ENCODE data around the gene MORN1. TPM values are rescaled to one million over a fixed set of nuclear protein-coding genes. Genes with fewer than 3 reads are reported as not detected.

Gene MORN1
- total and polyA plus RNA-seq, 2 experiments from 2014 or later, result 4.5 to 9.4 TPM

GRCh38 chr1:2352341-2352896, 38.9 kb downstream of the MORN1 start:
- Histone ChIP-seq H3K27ac (no peak overlapping the region), H3K4me3 (no peak overlapping the region), H3K79me2 (no peaks in the 10 kb centered on the region), H3K4me1 (ENCODE audit: insufficient read depth) (no peaks in the 10 kb centered on the region), H4K20me1 (ENCODE audit: insufficient read depth, poor library complexity, severe bottlenecking) (no peaks in the 10 kb centered on the region), H3K9me3 (ENCODE audit: low read depth) (no peaks in the 10 kb centered on the region), H3K4me2 (no peak overlapping the region), H3K9me2 (replicated peaks; ENCODE audit: insufficient read depth) (no peaks in the 10 kb centered on the region), H3K27me3 (no peaks in the 10 kb centered on the region), H3K36me3 (replicated peaks; ENCODE audit: insufficient read depth, low read depth) (no peaks in the 10 kb centered on the region), H2AFZ (no peak overlapping the region)
- TF ChIP-seq EZH2 (IDR thresholded peaks at IDR 0.05; ENCODE audit: borderline replicate concordance) (no peak), CTCF (IDR thresholded peaks at IDR 0.05; ENCODE audit: poor library complexity) (no peak), EZH2phosphoT487 (IDR thresholded peaks at IDR 0.05; ENCODE audit: low read depth, severe bottlenecking, unreplicated experiment) (no peak)
- 97% methylated on average over 11 of the region's 11 CpGs for WGBS (ENCODE audit: low lambda C conversion rate, missing lambda C conversion rate)
- no peak for DNase-seq (ENCODE audit: low spot score)

GRCh38 chr1:2351723-2352122, 39.6 kb downstream of the MORN1 start:
- H2AFZ ChIP-seq, result no peak overlapping the region
- no peak overlapping the region for H3K4me3 ChIP-seq
- H3K27ac ChIP-seq, result no peak overlapping the region
- no peaks in the 10 kb centered on the region for H3K9me3 ChIP-seq (ENCODE audit: low read depth)
- 96% methylated on average over 8 of the region's 8 CpGs for WGBS (ENCODE audit: low lambda C conversion rate, missing lambda C conversion rate)
- H3K27me3 ChIP-seq, result no peaks in the 10 kb centered on the region
- H3K79me2 ChIP-seq, result no peaks in the 10 kb centered on the region
- no peaks in the 10 kb centered on the region for H3K36me3 ChIP-seq (replicated peaks; ENCODE audit: insufficient read depth, low read depth)
- H3K9me2 ChIP-seq (replicated peaks; ENCODE audit: insufficient read depth), result no peaks in the 10 kb centered on the region
- TF ChIP-seq EZH2phosphoT487 (IDR thresholded peaks at IDR 0.05; ENCODE audit: low read depth, severe bottlenecking, unreplicated experiment) (no peak), EZH2 (IDR thresholded peaks at IDR 0.05; ENCODE audit: borderline replicate concordance) (no peak), CTCF (IDR thresholded peaks at IDR 0.05; ENCODE audit: poor library complexity) (no peak)
- H4K20me1 ChIP-seq (ENCODE audit: insufficient read depth, poor library complexity, severe bottlenecking), result no peaks in the 10 kb centered on the region
- no peak for DNase-seq (ENCODE audit: low spot score)
- no peaks in the 10 kb centered on the region for H3K4me1 ChIP-seq (ENCODE audit: insufficient read depth)
- H3K4me2 ChIP-seq, result no peak overlapping the region

- no peaks in the 10 kb centered on the region for H4K20me1 ChIP-seq (ENCODE audit: insufficient read depth, poor library complexity, severe bottlenecking)
- no peaks in the 10 kb centered on the region for H3K4me1 ChIP-seq (ENCODE audit: insufficient read depth)
- no peaks in the 10 kb centered on the region for H3K79me2 ChIP-seq
- WGBS (ENCODE audit: low lambda C conversion rate, missing lambda C conversion rate), result 91% methylated on average over 31 of the region's 31 CpGs
- no peak overlapping the region for H2AFZ ChIP-seq
- H3K9me2 ChIP-seq (replicated peaks; ENCODE audit: insufficient read depth), result no peaks in the 10 kb centered on the region
- TF ChIP-seq CTCF (IDR thresholded peaks at IDR 0.05; ENCODE audit: poor library complexity) (no peak), EZH2phosphoT487 (IDR thresholded peaks at IDR 0.05; ENCODE audit: low read depth, severe bottlenecking, unreplicated experiment) (no peak), EZH2 (IDR thresholded peaks at IDR 0.05; ENCODE audit: borderline replicate concordance) (no peak)
- no peak overlapping the region for H3K4me3 ChIP-seq
- H3K4me2 ChIP-seq, result no peak overlapping the region
- no peaks in the 10 kb centered on the region for H3K9me3 ChIP-seq (ENCODE audit: low read depth)
- no peak overlapping the region for H3K27ac ChIP-seq
- DNase-seq (ENCODE audit: low spot score), result no peak
- no peaks in the 10 kb centered on the region for H3K27me3 ChIP-seq
- no peaks in the 10 kb centered on the region for H3K36me3 ChIP-seq (replicated peaks; ENCODE audit: insufficient read depth, low read depth)
Measured at GRCh38 chr1:2350911-2351655, 40.3 kb downstream of the MORN1 start.

Measured in hepatocyte (in vitro differentiated cells).